ENCODE measurements around the gene LARGE2. TPM values are rescaled to one million over a fixed set of nuclear protein-coding genes. Genes with fewer than 3 reads are reported as not detected.

LARGE2 gene
- total and polyA plus RNA-seq, 2 donors (not counting 3 experiments of a cell fraction or from before 2014, with no cell fraction given), result 0.06 TPM; not detected in 1

GRCh38 chr11:45892856-45893255 is 29.6 kb upstream of the LARGE2 start:
- ChIA-PET CTCF (no interaction called here), POLR2A (no interaction called here)
- Histone ChIP-seq H3K79me2 (ENCODE audit: control insufficient read depth, insufficient read depth, low read length) (no peaks in the 10 kb centered on the region), H4K20me1 (replicated peaks; ENCODE audit: control insufficient read depth, extremely low read depth, insufficient read depth, low read length) (no peaks in the 10 kb centered on the region), H3K4me2 (ENCODE audit: insufficient read depth, low read length) (no peak overlapping the region), H2AFZ (ENCODE audit: low read depth, low read length) (no peak overlapping the region), H3K27ac (ENCODE audit: insufficient read depth, low read depth, low read length) (no peak overlapping the region), H3K9me1 (replicated peaks; ENCODE audit: control insufficient read depth, extremely low read depth, insufficient read depth, low read length) (no peaks in the 10 kb centered on the region), H3K9me3 (replicated peaks; ENCODE audit: control insufficient read depth, insufficient read depth, low read length) (no peaks in the 10 kb centered on the region), H3K36me3 (ENCODE audit: control insufficient read depth in 2 of 2, extremely low read depth in 1 of 2, insufficient read depth in 2 of 2, low read length in 2 of 2) (no peaks in the 10 kb centered on the region), H3K9ac (replicated peaks; ENCODE audit: extremely low read depth, insufficient read depth, low read length) (no peak overlapping the region), H3K27me3 (ENCODE audit: control insufficient read depth in 2 of 2, insufficient read depth in 2 of 2, low read length in 2 of 2) (peaks cover under 1 to 6% of the 10 kb centered on the region in 2 experiments), H3K4me1 (ENCODE audit: control insufficient read depth, extremely low read depth, insufficient read depth, low read length) (no peaks in the 10 kb centered on the region), H3K4me3 (replicated peaks in 1 of 3; ENCODE audit: insufficient read depth in 1 of 3, low read depth in 1 of 3, low read length in 3 of 3) (no peak overlapping the region)
- intact Hi-C loops (cut with micrococcal nuclease) (no loop called here), dilution Hi-C loops (cut with MboI; ENCODE audit: extremely low pct_ligation_motif_present, low sequenced_read_pairs) (no loop called here)
- TF ChIP-seq MAX (IDR thresholded peaks at IDR 0.05; ENCODE audit: insufficient read depth, insufficient read length) (no peak), POLR2AphosphoS5 (IDR thresholded peaks at IDR 0.05; ENCODE audit: insufficient read depth, low read depth, low read length) (no peak), FOS (IDR thresholded peaks at IDR 0.05; ENCODE audit: borderline replicate concordance, insufficient read depth, low read length) (no peak)
- FAIRE-seq, result no peak
- no peak for DNase-seq (ENCODE audit: low read depth, low spot score)
- BruUV-seq (replicated peaks), result no TSS peak

DNA sequence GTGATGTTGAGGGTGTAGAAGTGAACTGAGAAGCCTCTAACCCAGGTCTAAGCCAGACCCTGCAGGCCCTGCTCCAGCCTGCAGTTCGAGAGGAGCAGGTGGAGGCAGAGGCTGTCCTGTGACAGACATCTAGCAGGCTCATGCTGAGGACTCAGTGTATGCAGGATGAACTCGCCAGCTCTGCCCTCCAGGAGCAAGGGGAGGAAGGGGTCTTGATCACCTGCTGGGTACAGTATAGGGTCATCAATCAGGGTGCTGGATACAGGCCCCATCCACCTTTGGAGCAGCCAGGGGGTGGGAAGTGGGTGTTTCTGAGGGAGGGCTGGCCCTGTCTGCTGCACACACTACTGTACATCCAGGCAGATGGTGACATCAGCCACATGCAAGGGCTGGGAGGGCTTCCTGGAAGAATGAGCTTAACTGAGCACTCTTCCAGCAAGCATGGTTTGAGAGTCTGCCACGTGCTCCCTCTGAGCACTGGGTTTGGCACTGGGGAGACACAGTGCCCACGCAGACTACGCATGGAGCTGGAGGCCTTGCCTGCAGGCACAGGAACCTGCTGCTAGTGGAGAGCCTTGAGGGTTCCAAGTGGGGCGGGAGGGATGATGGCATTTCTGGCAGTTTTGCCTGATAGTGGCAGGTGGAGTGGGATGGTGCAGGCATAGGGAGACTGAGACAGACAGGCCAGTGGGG is 27.8 kb upstream of the LARGE2 start:
- H3K36me3 ChIP-seq (ENCODE audit: control insufficient read depth in 2 of 2, extremely low read depth in 1 of 2, insufficient read depth in 2 of 2, low read length in 2 of 2), result no peaks in the 10 kb centered on the region
- H3K4me3 ChIP-seq (replicated peaks in 1 of 3; ENCODE audit: insufficient read depth in 1 of 3, low read depth in 1 of 3, low read length in 3 of 3), result no peak overlapping the region
- no peak overlapping the region for H3K9ac ChIP-seq (replicated peaks; ENCODE audit: extremely low read depth, insufficient read depth, low read length)
- H3K9me1 ChIP-seq (replicated peaks; ENCODE audit: control insufficient read depth, extremely low read depth, insufficient read depth, low read length), result no peaks in the 10 kb centered on the region
- H4K20me1 ChIP-seq (replicated peaks; ENCODE audit: control insufficient read depth, extremely low read depth, insufficient read depth, low read length), result no peaks in the 10 kb centered on the region
- dilution Hi-C loops (cut with MboI; ENCODE audit: extremely low pct_ligation_motif_present, low sequenced_read_pairs) (no loop called here), intact Hi-C loops (cut with micrococcal nuclease) (no loop called here)
- H3K4me2 ChIP-seq (ENCODE audit: insufficient read depth, low read length), result no peak overlapping the region
- no peaks in the 10 kb centered on the region for H3K79me2 ChIP-seq (ENCODE audit: control insufficient read depth, insufficient read depth, low read length)
- ChIA-PET CTCF (no interaction called here), POLR2A (no interaction called here)
- H3K27me3 ChIP-seq (ENCODE audit: control insufficient read depth in 2 of 2, insufficient read depth in 2 of 2, low read length in 2 of 2), result peaks cover 3 to 6% of the 10 kb centered on the region in 2 experiments
- peaks cover 5% of the 10 kb centered on the region for H3K4me1 ChIP-seq (ENCODE audit: control insufficient read depth, extremely low read depth, insufficient read depth, low read length)
- no peaks in the 10 kb centered on the region for H3K9me3 ChIP-seq (replicated peaks; ENCODE audit: control insufficient read depth, insufficient read depth, low read length)
- BruUV-seq (replicated peaks), result no TSS peak
- no peak for DNase-seq (ENCODE audit: low read depth, low spot score)
- H2AFZ ChIP-seq (ENCODE audit: low read depth, low read length), result no peak overlapping the region
- TF ChIP-seq EZH2 (IDR thresholded peaks at IDR 0.05; ENCODE audit: borderline replicate concordance, low read depth, low read length, severe bottlenecking) (no peak), POLR2A (IDR thresholded peaks at IDR 0.05; ENCODE audit: low read depth, low read length) (no peak), GATA2 (IDR thresholded peaks at IDR 0.05; ENCODE audit: insufficient read depth, insufficient read length, low read depth, low read length) (no peak), MAX (IDR thresholded peaks at IDR 0.05; ENCODE audit: insufficient read depth, insufficient read length) (no peak), POLR2AphosphoS5 (IDR thresholded peaks at IDR 0.05; ENCODE audit: insufficient read depth, low read depth, low read length) (no peak), MYC (IDR thresholded peaks at IDR 0.05; ENCODE audit: low read depth, low read length) (no peak), FOS (IDR thresholded peaks at IDR 0.05; ENCODE audit: borderline replicate concordance, insufficient read depth, low read length) (no peak), JUN (IDR thresholded peaks at IDR 0.05; ENCODE audit: borderline replicate concordance, insufficient read depth, insufficient read length, low read depth) (no peak)
- TF ChIP-seq, protein P1, sequence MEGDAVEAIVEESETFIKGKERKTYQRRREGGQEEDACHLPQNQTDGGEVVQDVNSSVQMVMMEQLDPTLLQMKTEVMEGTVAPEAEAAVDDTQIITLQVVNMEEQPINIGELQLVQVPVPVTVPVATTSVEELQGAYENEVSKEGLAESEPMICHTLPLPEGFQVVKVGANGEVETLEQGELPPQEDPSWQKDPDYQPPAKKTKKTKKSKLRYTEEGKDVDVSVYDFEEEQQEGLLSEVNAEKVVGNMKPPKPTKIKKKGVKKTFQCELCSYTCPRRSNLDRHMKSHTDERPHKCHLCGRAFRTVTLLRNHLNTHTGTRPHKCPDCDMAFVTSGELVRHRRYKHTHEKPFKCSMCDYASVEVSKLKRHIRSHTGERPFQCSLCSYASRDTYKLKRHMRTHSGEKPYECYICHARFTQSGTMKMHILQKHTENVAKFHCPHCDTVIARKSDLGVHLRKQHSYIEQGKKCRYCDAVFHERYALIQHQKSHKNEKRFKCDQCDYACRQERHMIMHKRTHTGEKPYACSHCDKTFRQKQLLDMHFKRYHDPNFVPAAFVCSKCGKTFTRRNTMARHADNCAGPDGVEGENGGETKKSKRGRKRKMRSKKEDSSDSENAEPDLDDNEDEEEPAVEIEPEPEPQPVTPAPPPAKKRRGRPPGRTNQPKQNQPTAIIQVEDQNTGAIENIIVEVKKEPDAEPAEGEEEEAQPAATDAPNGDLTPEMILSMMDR (IDR thresholded peaks at IDR 0.05; ENCODE audit: extremely low read depth in 1 of 2, insufficient read depth in 1 of 2, low read depth in 1 of 2, low read length in 2 of 2), result no peak
- no peak overlapping the region for H3K27ac ChIP-seq (ENCODE audit: insufficient read depth, low read depth, low read length)
- no peak for FAIRE-seq

Data from endothelial cell of umbilical vein (primary cell).